Astrocyte (in vitro differentiated cells and primary cell): ENCODE measurements around the gene EPHB1. TPM values are rescaled to one million over a fixed set of nuclear protein-coding genes. Genes with fewer than 3 reads are reported as not detected.
A peak's percentile ranks its signal among the peaks of the same experiment; 100 is the strongest.

Experiments used
- DNase-seq: peaks from one replicate; pipeline ENCODE4 v3.0.0-alpha.2; 2010; ENCODE audit warnings: low read depth
- FAIRE-seq: peaks from 2 replicates; lab custom pipeline; 2011; peaks lifted over from hg19 to GRCh38; lab: Jason Lieb, UNC
- H2AFZ ChIP-seq: 2 replicates; pipeline ENCODE4 v1.6.0; 2012; ENCODE audit warnings: low read depth, low read length, inconsistent platforms
- H3K27ac ChIP-seq: 2 replicates; pipeline ENCODE4 v1.5.1; 2011; ENCODE audit warnings: low read depth, low read length, inconsistent platforms
- H3K27me3 ChIP-seq: 2 replicates; pipeline ENCODE4 v1.6.0; 2011; ENCODE audit warnings: low read length, inconsistent platforms; ENCODE audit not compliant: insufficient read depth
- H3K36me3 ChIP-seq: 2 replicates; pipeline ENCODE4 v1.5.1; 2011; ENCODE audit warnings: low read length, inconsistent platforms; ENCODE audit not compliant: insufficient read depth
- H3K4me1 ChIP-seq: 2 replicates; pipeline ENCODE4 v1.5.1; 2011; ENCODE audit warnings: low read length, inconsistent platforms; ENCODE audit not compliant: insufficient read depth
- H3K4me2 ChIP-seq: 2 replicates; pipeline ENCODE4 v1.6.0; 2012; ENCODE audit warnings: low read length, inconsistent platforms
- H3K4me3 ChIP-seq: 2 replicates; pipeline ENCODE4 v1.5.1; 2011; ENCODE audit warnings: low read depth, mild to moderate bottlenecking, low read length, inconsistent platforms; ENCODE audit not compliant: insufficient read depth
- H3K79me2 ChIP-seq: 2 replicates; pipeline ENCODE4 v1.6.0; 2012; ENCODE audit warnings: mild to moderate bottlenecking, low read length, inconsistent platforms; ENCODE audit not compliant: insufficient read depth
- H3K9ac ChIP-seq: 2 replicates; pipeline ENCODE4 v1.6.0; 2012; ENCODE audit warnings: mild to moderate bottlenecking, low read length, inconsistent platforms
- H3K9me3 ChIP-seq: 2 replicates; pipeline ENCODE4 v1.5.1; 2012; ENCODE audit warnings: low read depth, mild to moderate bottlenecking, low read length, inconsistent platforms; ENCODE audit not compliant: insufficient read depth
- H4K20me1 ChIP-seq: 2 replicates; pipeline ENCODE4 v1.6.0; 2012; ENCODE audit warnings: low read length, inconsistent platforms; ENCODE audit not compliant: insufficient read depth
- H3K27ac Mint-ChIP-seq: one replicate; pipeline ENCODE4 v1.8.0; 2021; ENCODE audit warnings: mild to moderate bottlenecking, mixed read lengths; ENCODE audit not compliant: unreplicated experiment
- H3K27me3 Mint-ChIP-seq: one replicate; pipeline ENCODE4 v1.8.0; 2021; ENCODE audit warnings: low read depth, mixed read lengths; ENCODE audit not compliant: unreplicated experiment
- H3K36me3 Mint-ChIP-seq: one replicate; pipeline ENCODE4 v1.8.0; 2021; ENCODE audit warnings: low read depth, mixed read lengths; ENCODE audit not compliant: unreplicated experiment
- H3K4me1 Mint-ChIP-seq: one replicate; pipeline ENCODE4 v1.8.0; 2021; ENCODE audit warnings: low read depth, mixed read lengths; ENCODE audit not compliant: unreplicated experiment
- H3K4me3 Mint-ChIP-seq: one replicate; pipeline ENCODE4 v1.8.0; 2021; ENCODE audit warnings: mild to moderate bottlenecking, moderate library complexity, mixed read lengths; ENCODE audit not compliant: unreplicated experiment
- H3K9me3 Mint-ChIP-seq: one replicate; pipeline ENCODE4 v1.8.0; 2021; ENCODE audit warnings: mild to moderate bottlenecking, mixed read lengths; ENCODE audit not compliant: unreplicated experiment
- CTCF ChIP-seq: IDR thresholded peaks from 2 replicates; pipeline ENCODE4 v1.5.1; 2011; ENCODE audit warnings: low read depth, mild to moderate bottlenecking, inconsistent platforms, low read length, moderate library complexity; ENCODE audit not compliant: insufficient read depth
- EZH2 ChIP-seq: IDR thresholded peaks from 2 replicates; pipeline ENCODE4 v1.6.1; 2012; ENCODE audit warnings: mild to moderate bottlenecking, low read length, inconsistent platforms; ENCODE audit not compliant: insufficient read depth
- total RNA-seq: library from RNA; stranded (reverse); gene quantifications from 2 replicates; pipeline ENCODE4 v1.2.1, GENCODE V29; 2021

EPHB1 gene
- total RNA-seq, 1 donor from 2014 or later, result 4.1 TPM

- Histone ChIP-seq H3K4me2 (peak overlapping the region; percentile 66), H2AFZ (no peak overlapping the region), H3K4me1 (peaks cover 14% of the 10 kb centered on the region), H3K36me3 (no peaks in the 10 kb centered on the region), H3K27me3 (no peaks in the 10 kb centered on the region), H3K4me3 (no peak overlapping the region), H3K27ac (no peak overlapping the region), H4K20me1 (no peaks in the 10 kb centered on the region), H3K9me3 (no peaks in the 10 kb centered on the region), H3K79me2 (no peaks in the 10 kb centered on the region), H3K9ac (peak overlapping the region; percentile 8)
- peaks cover 5% of the 10 kb centered on the region for H3K9me3 Mint-ChIP-seq
- no peak overlapping the region for H3K4me3 Mint-ChIP-seq
- peaks cover 16% of the 10 kb centered on the region for H3K27me3 Mint-ChIP-seq
- DNase-seq, result peak; percentile 93
- FAIRE-seq, result peak; percentile 97
- H3K27ac Mint-ChIP-seq, result peak overlapping the region; percentile 66
- TF ChIP-seq CTCF (no peak), EZH2 (no peak)
- H3K36me3 Mint-ChIP-seq, result no peaks in the 10 kb centered on the region
- H3K4me1 Mint-ChIP-seq, result peaks cover 13% of the 10 kb centered on the region
These were observed 51.9 kb downstream of the EPHB1 start for GRCh38 chr3:134846911-134847317.

GRCh38 chr3:134847349-134847748 lies 52.3 kb downstream of the EPHB1 start:
- Mint-ChIP-seq H3K4me1 (peaks cover 13% of the 10 kb centered on the region), H3K9me3 (peaks cover 5% of the 10 kb centered on the region), H3K27ac (peak overlapping the region; percentile 66), H3K4me3 (no peak overlapping the region), H3K36me3 (no peaks in the 10 kb centered on the region), H3K27me3 (peaks cover 21% of the 10 kb centered on the region)
- H3K36me3 ChIP-seq, result no peaks in the 10 kb centered on the region
- H3K9ac ChIP-seq, result no peak overlapping the region
- DNase-seq, result no peak
- TF ChIP-seq EZH2, result no peak
- TF ChIP-seq CTCF, result no peak
- H3K79me2 ChIP-seq, result no peaks in the 10 kb centered on the region
- no peaks in the 10 kb centered on the region for H3K9me3 ChIP-seq
- H2AFZ ChIP-seq, result no peak overlapping the region
- H4K20me1 ChIP-seq, result no peaks in the 10 kb centered on the region
- H3K4me3 ChIP-seq, result no peak overlapping the region
- no peaks in the 10 kb centered on the region for H3K27me3 ChIP-seq
- H3K4me2 ChIP-seq, result peak overlapping the region; percentile 66
- H3K4me1 ChIP-seq, result peaks cover 14% of the 10 kb centered on the region
- no peak for FAIRE-seq
- no peak overlapping the region for H3K27ac ChIP-seq

GRCh38 chr3:134849561-134849960 lies 54.5 kb downstream of the EPHB1 start:
- no peak overlapping the region for H2AFZ ChIP-seq
- no peak for TF ChIP-seq EZH2
- TF ChIP-seq CTCF, result no peak
- H4K20me1 ChIP-seq, result no peaks in the 10 kb centered on the region
- H3K79me2 ChIP-seq, result no peaks in the 10 kb centered on the region
- no peaks in the 10 kb centered on the region for H3K9me3 ChIP-seq
- H3K4me2 ChIP-seq, result no peak overlapping the region
- Mint-ChIP-seq H3K27ac (no peak overlapping the region), H3K27me3 (peaks cover 34% of the 10 kb centered on the region), H3K4me3 (no peak overlapping the region), H3K4me1 (peaks cover 13% of the 10 kb centered on the region), H3K9me3 (peaks cover 3% of the 10 kb centered on the region), H3K36me3 (no peaks in the 10 kb centered on the region)
- no peak overlapping the region for H3K4me3 ChIP-seq
- H3K4me1 ChIP-seq, result peaks cover 14% of the 10 kb centered on the region
- no peak for FAIRE-seq
- no peaks in the 10 kb centered on the region for H3K36me3 ChIP-seq
- no peak for DNase-seq
- no peaks in the 10 kb centered on the region for H3K27me3 ChIP-seq
- no peak overlapping the region for H3K9ac ChIP-seq
- no peak overlapping the region for H3K27ac ChIP-seq
